Measurements from ENCODE around the gene KCNAB2.

KCNAB2 gene

GRCh38 chr1:6045561-6045960 lies at the start of gene KCNAB2:
Gene KCNAB2 (plus strand): TSS chr1:6045888. CDS start chr1:6051537, 5,649 bp downstream.
- DNase-seq, result no peak

GRCh38 chr1:5996641-5997270 lies 48.9 kb upstream of the KCNAB2 start:
- DNase-seq, result no peak

GRCh38 chr1:5997316-5997715 lies 48.4 kb upstream of the KCNAB2 start:
- no peak for DNase-seq

- DNase-seq, result no peak
These were observed 47.4 kb upstream of the KCNAB2 start for GRCh38 chr1:5998051-5998905.

GRCh38 chr1:5998906-5999301 lies 46.8 kb upstream of the KCNAB2 start:
- no peak for DNase-seq

GRCh38 chr1:5999711-6000443 lies 45.8 kb upstream of the KCNAB2 start:
- DNase-seq, result no peak

GRCh38 chr1:6000444-6001288 lies 45.0 kb upstream of the KCNAB2 start:
- DNase-seq, result no peak

GRCh38 chr1:6001992-6002576 lies 43.6 kb upstream of the KCNAB2 start:
- DNase-seq, result no peak

GRCh38 chr1:6002714-6003501 lies 42.8 kb upstream of the KCNAB2 start:
- DNase-seq, result no peak

- DNase-seq, result no peak
These were observed 41.9 kb upstream of the KCNAB2 start for GRCh38 chr1:6003568-6004411.

- no peak for DNase-seq
These were observed 41.1 kb upstream of the KCNAB2 start for GRCh38 chr1:6004412-6005123.

GRCh38 chr1:6005276-6005917 lies 40.3 kb upstream of the KCNAB2 start:
- DNase-seq, result no peak

- DNase-seq, result no peak
These were observed 38.8 kb upstream of the KCNAB2 start for GRCh38 chr1:6006882-6007281.

- DNase-seq, result no peak
These were observed 38.2 kb upstream of the KCNAB2 start for GRCh38 chr1:6007318-6008083.

GRCh38 chr1:6008084-6008415 lies 37.6 kb upstream of the KCNAB2 start:
- no peak for DNase-seq

- no peak for DNase-seq
These were observed 37.0 kb upstream of the KCNAB2 start for GRCh38 chr1:6008696-6009095.

- DNase-seq, result no peak
These were observed 36.3 kb upstream of the KCNAB2 start for GRCh38 chr1:6009120-6010040.

- no peak for DNase-seq
These were observed 35.1 kb upstream of the KCNAB2 start for GRCh38 chr1:6010554-6010953.

All from suppressor macrophage treated with lipopolysaccharide for 4 hours (primary cell).